HCT116 (cell line): ENCODE results near the gene KCNA3. TPM values are rescaled to one million over a fixed set of nuclear protein-coding genes. Genes with fewer than 3 reads are reported as not detected.

ENCODE experiments used
- ATAC-seq: fragments of 200-7000 bp; cut with Tn5 transposase; 2 replicates; pipeline ENCODE4 v1.9.1; 2020; ENCODE audit warnings: mild to moderate bottlenecking, moderate library complexity
- BruUV-seq: library from RNA; stranded (reverse); fragments of 400-500 nt; replicated peaks from 2 replicates; lab custom pipeline; 2021; lab: Mats Ljungman, UMichigan
- CTCF ChIA-PET: fragments of 300-600 bp; sonication (Branson Sonifier 250); formaldehyde crosslinking; loops from one replicate; lab custom pipeline; 2021; ENCODE audit warnings: antibody characterized with exemption; lab: Charles Lee
- POLR2A ChIA-PET: fragments of 300-600, 350-600 bp; sonication (Branson Sonifier 250); formaldehyde crosslinking; loops from one replicate; lab custom pipeline; 2021; ENCODE audit warnings: antibody characterized with exemption; lab: Charles Lee
- RAD21 ChIA-PET, 2 experiments: fragments of 300-600 bp; sonication (Branson Sonifier 250); formaldehyde crosslinking; loops; one replicate each; lab custom pipeline; 2023; ENCODE audit warnings: low total read pairs in 2 of 2; ENCODE audit not compliant: uncharacterized antibody in 2 of 2, unreplicated experiment in 2 of 2, low non-redundant PET in 1 of 2; lab: Charles Lee
- DNase-seq: peaks from one replicate; pipeline ENCODE4 v3.0.0-alpha.2; 2010; ENCODE audit warnings: low read depth, low spot score
- H2AFZ ChIP-seq: fragments of 200-600 bp; shearing (Covaris generic), sonication (generic); 2 replicates; pipeline ENCODE4 v1.6.1; 2017; ENCODE audit warnings: low read depth, mixed run types, mixed read lengths, antibody characterized with exemption, low read length; ENCODE audit not compliant: poor library complexity, severe bottlenecking
- H3K27ac ChIP-seq: 2 replicates; pipeline ENCODE4 v1.5.1; 2012; ENCODE audit warnings: low read depth, low read length
- H3K27me3 ChIP-seq: fragments of 200-600 bp; sonication (generic); 2 replicates; pipeline ENCODE4 v1.6.1; 2016; ENCODE audit warnings: mixed run types, low read length, mixed read lengths; ENCODE audit not compliant: insufficient read depth
- H3K36me3 ChIP-seq, 2 experiments: fragments of 200-500 bp in 1 of 2; fragments of 200-600 bp in 1 of 2; sonication (Bioruptor generic) in 1 of 2; sonication (generic) in 1 of 2; 2 replicates each; pipeline versions ENCODE4 v1.5.1 to v1.6.1; 2014 to 2016; ENCODE audit warnings: low read length in 2 of 2, inconsistent platforms in 1 of 2, mixed read lengths in 1 of 2, mixed run types in 1 of 2; ENCODE audit not compliant: insufficient read depth in 2 of 2, control insufficient read depth in 1 of 2
- H3K4me1 ChIP-seq, 2 experiments: fragments of 200-600 bp in 1 of 2; sonication (generic) in 1 of 2; 2 replicates each; pipeline versions ENCODE4 v1.5.1 to v1.6.1; 2012 to 2017; ENCODE audit warnings: low read length in 2 of 2, inconsistent platforms in 1 of 2, mild to moderate bottlenecking in 1 of 2, mixed read lengths in 1 of 2, mixed run types in 1 of 2, moderate library complexity in 1 of 2; ENCODE audit not compliant: insufficient read depth in 2 of 2, control insufficient read depth in 1 of 2
- H3K4me2 ChIP-seq: fragments of 200-600 bp; sonication (generic); 2 replicates; pipeline ENCODE4 v1.6.1; 2017; ENCODE audit warnings: mixed run types, low read length, mixed read lengths
- H3K4me3 ChIP-seq, 2 experiments: fragments of 200-600 bp in 1 of 2; sonication (generic) in 1 of 2; replicated peaks in 1 of 2; 2 replicates each; pipeline ENCODE4 v1.5.1; 2011 to 2016; ENCODE audit warnings: low read length in 2 of 2, control low read depth in 1 of 2, low read depth in 1 of 2, mild to moderate bottlenecking in 1 of 2, mixed read lengths in 1 of 2, mixed run types in 1 of 2
- H3K79me2 ChIP-seq: fragments of 200-600 bp; sonication (generic); 2 replicates; pipeline ENCODE4 v1.6.1; 2017; ENCODE audit warnings: mild to moderate bottlenecking, mixed run types, low read length, moderate library complexity, mixed read lengths; ENCODE audit not compliant: insufficient read depth
- H3K9ac ChIP-seq: fragments of 200-600 bp; sonication (generic); 2 replicates; pipeline ENCODE4 v1.6.1; 2016; ENCODE audit warnings: low read length, mixed read lengths
- H3K9me2 ChIP-seq: fragments of 200-600 bp; sonication (generic), shearing (Covaris generic); 2 replicates; pipeline ENCODE4 v1.6.1; 2017; ENCODE audit warnings: mixed run types, mild to moderate bottlenecking, moderate library complexity; ENCODE audit not compliant: insufficient read depth
- H3K9me3 ChIP-seq, 2 experiments: fragments of 200-500 bp in 1 of 2; fragments of 200-600 bp in 1 of 2; sonication (Bioruptor generic) in 1 of 2; sonication (generic) in 1 of 2; 2 replicates each; pipeline ENCODE4 v1.6.1; 2014 to 2017; ENCODE audit warnings: low read length in 2 of 2, mixed read lengths in 2 of 2, inconsistent platforms in 1 of 2, low read depth in 1 of 2, mild to moderate bottlenecking in 1 of 2, mixed run types in 1 of 2, moderate library complexity in 1 of 2; ENCODE audit not compliant: control insufficient read depth in 1 of 2, insufficient read depth in 1 of 2
- H4K20me1 ChIP-seq: fragments of 200-600 bp; sonication (generic), shearing (Covaris generic); 2 replicates; pipeline ENCODE4 v1.6.1; 2017; ENCODE audit warnings: mixed run types, mild to moderate bottlenecking, moderate library complexity; ENCODE audit not compliant: insufficient read depth
- CEBPB ChIP-seq: IDR thresholded peaks from 2 replicates; pipeline ENCODE4 v1.6.1; 2012; ENCODE audit warnings: low read depth
- EGR1 ChIP-seq: IDR thresholded peaks from 2 replicates; pipeline ENCODE4 v1.6.1; 2012; ENCODE audit warnings: low read depth
- EZH2 ChIP-seq: fragments of 200-600 bp; sonication (generic); IDR thresholded peaks from 2 replicates; pipeline ENCODE4 v1.6.1; 2017; ENCODE audit warnings: antibody characterized with exemption, mixed run types
- JUND ChIP-seq: IDR thresholded peaks from 2 replicates; pipeline ENCODE4 v1.6.1; 2012
- RAD21 ChIP-seq: IDR thresholded peaks from 2 replicates; pipeline ENCODE4 v1.6.1; 2012; ENCODE audit warnings: low read depth, mild to moderate bottlenecking
- TCF7L2 ChIP-seq: IDR thresholded peaks from 2 replicates; pipeline ENCODE4 v1.7.0; 2011; ENCODE audit warnings: borderline replicate concordance, inconsistent platforms; ENCODE audit not compliant: insufficient read depth, insufficient read length; ENCODE audit errors: extremely low read depth
- YY1 ChIP-seq: IDR thresholded peaks from 2 replicates; pipeline ENCODE4 v1.6.1; 2011; ENCODE audit warnings: low read length, low read depth, moderate library complexity, mild to moderate bottlenecking; ENCODE audit not compliant: insufficient replicate concordance; ENCODE audit errors: extremely low read depth
- ZFX ChIP-seq: fragments of 450-650 bp; IDR thresholded peaks from 2 replicates; pipeline ENCODE4 v1.6.1; 2017
- ZNF274 ChIP-seq: fragments of 200-500 bp; sonication (Bioruptor generic); IDR thresholded peaks from 2 replicates; pipeline ENCODE4 v1.6.1; 2014; ENCODE audit warnings: mild to moderate bottlenecking, low read depth, low read length, inconsistent platforms
- intact Hi-C: fragments of 100-400 bp; cut with micrococcal nuclease; formaldehyde crosslinking; loops from 2 replicates; pipeline ENCODE4 v1.10.0; 2022
- total RNA-seq: library from RNA; stranded (reverse); gene quantifications from one replicate; pipeline ENCODE4 v1.2.1, GENCODE V29; 2021; ENCODE audit not compliant: unreplicated experiment
- TF ChIP-seq, protein P1 (sequence below): IDR thresholded peaks from 2 replicates; pipeline ENCODE4 v1.6.1; 2012
- TF ChIP-seq, protein P2 (sequence below), 3 experiments: fragments of 200-600 bp in 1 of 3; sonication (generic) in 1 of 3; IDR thresholded peaks in 2 of 3; conservative IDR thresholded peaks in 1 of 3; 2 replicates each; pipeline ENCODE4 v1.5.1; 2012 to 2017; ENCODE audit warnings: low read depth in 2 of 3, low read length in 2 of 3, antibody characterized with exemption in 1 of 3, borderline replicate concordance in 1 of 3, control low read depth in 1 of 3, mild to moderate bottlenecking in 1 of 3, mixed read lengths in 1 of 3, mixed run types in 1 of 3, moderate library complexity in 1 of 3; ENCODE audit not compliant: insufficient read depth in 1 of 3
- TF ChIP-seq, protein P3 (sequence below): IDR thresholded peaks from 2 replicates; pipeline ENCODE4 v1.6.1; 2011; ENCODE audit warnings: mild to moderate bottlenecking, low read length, moderate library complexity; ENCODE audit not compliant: insufficient replicate concordance; ENCODE audit errors: extremely low read depth

The KCNA3 gene
- total RNA-seq, 1 experiment from 2014 or later = 0.07 TPM

DNA sequence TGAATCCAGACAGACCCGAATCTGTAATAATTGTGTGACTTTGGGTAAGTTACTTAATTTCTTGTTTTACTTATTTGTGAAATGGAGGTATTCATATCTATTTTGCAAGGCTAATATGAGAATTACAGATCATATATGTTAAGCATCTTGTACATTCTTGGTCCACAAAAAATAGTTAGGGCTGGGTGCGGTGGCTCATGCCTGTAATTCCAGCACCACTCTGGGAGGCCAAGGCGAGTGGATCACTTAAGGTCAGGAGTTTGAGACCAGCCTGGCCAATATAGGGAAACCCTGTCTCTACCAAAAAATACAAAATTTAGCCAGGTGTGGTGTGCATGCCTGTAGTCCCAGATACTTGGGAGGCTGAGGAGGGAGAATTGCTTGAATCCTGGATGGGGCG, 22.9 kb upstream of the KCNA3 start (continued):
- TF ChIP-seq YY1 = no peak

DNA sequence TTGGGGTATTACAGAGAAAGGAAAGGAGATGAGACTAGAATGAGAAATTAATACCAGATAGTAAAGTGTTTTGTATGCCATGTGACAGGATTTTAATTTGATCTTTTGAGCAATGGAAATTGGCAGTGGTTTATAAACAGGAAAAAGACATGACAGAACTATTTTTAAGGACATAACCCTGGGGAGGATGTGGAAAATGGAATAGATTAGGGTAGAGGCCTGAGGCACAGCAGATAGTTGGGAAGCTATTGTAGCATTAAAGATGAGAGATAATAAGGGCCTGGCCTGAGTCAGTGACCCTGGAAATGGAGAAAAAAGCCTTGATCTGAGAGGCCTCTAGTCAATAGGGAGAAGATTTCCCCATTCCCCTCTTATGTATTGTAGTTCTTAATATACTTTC, 22.1 kb upstream of the KCNA3 start:
- H3K36me3 ChIP-seq = no peaks in the 10 kb centered on the region
- TF ChIP-seq CEBPB (no peak), RAD21 (no peak), YY1 (no peak), ZFX (no peak), TCF7L2 (no peak), ZNF274 (no peak), JUND (no peak), EZH2 (no peak), EGR1 (no peak)
- TF ChIP-seq, protein P1, sequence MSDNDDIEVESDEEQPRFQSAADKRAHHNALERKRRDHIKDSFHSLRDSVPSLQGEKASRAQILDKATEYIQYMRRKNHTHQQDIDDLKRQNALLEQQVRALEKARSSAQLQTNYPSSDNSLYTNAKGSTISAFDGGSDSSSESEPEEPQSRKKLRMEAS = no peak
- TF ChIP-seq, protein P2, sequence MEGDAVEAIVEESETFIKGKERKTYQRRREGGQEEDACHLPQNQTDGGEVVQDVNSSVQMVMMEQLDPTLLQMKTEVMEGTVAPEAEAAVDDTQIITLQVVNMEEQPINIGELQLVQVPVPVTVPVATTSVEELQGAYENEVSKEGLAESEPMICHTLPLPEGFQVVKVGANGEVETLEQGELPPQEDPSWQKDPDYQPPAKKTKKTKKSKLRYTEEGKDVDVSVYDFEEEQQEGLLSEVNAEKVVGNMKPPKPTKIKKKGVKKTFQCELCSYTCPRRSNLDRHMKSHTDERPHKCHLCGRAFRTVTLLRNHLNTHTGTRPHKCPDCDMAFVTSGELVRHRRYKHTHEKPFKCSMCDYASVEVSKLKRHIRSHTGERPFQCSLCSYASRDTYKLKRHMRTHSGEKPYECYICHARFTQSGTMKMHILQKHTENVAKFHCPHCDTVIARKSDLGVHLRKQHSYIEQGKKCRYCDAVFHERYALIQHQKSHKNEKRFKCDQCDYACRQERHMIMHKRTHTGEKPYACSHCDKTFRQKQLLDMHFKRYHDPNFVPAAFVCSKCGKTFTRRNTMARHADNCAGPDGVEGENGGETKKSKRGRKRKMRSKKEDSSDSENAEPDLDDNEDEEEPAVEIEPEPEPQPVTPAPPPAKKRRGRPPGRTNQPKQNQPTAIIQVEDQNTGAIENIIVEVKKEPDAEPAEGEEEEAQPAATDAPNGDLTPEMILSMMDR (IDR thresholded peaks at IDR 0.05 in 2 of 3, conservative IDR thresholded peaks at IDR 0.05 in 1 of 3; ENCODE audit: borderline replicate concordance in 1 of 3, insufficient read depth in 1 of 3, low read depth in 2 of 3, low read length in 2 of 3) = no peak
- TF ChIP-seq, protein P3, sequence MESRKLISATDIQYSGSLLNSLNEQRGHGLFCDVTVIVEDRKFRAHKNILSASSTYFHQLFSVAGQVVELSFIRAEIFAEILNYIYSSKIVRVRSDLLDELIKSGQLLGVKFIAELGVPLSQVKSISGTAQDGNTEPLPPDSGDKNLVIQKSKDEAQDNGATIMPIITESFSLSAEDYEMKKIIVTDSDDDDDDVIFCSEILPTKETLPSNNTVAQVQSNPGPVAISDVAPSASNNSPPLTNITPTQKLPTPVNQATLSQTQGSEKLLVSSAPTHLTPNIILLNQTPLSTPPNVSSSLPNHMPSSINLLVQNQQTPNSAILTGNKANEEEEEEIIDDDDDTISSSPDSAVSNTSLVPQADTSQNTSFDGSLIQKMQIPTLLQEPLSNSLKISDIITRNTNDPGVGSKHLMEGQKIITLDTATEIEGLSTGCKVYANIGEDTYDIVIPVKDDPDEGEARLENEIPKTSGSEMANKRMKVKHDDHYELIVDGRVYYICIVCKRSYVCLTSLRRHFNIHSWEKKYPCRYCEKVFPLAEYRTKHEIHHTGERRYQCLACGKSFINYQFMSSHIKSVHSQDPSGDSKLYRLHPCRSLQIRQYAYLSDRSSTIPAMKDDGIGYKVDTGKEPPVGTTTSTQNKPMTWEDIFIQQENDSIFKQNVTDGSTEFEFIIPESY = no peak
- ATAC-seq = no peak
- peaks cover 57% of the 10 kb centered on the region for H3K27me3 ChIP-seq
- no peaks in the 10 kb centered on the region for H3K9me2 ChIP-seq
- H2AFZ ChIP-seq = no peak overlapping the region
- H3K4me1 ChIP-seq = no peaks in the 10 kb centered on the region
- no TSS peak for BruUV-seq
- intact Hi-C loops = no loop called here
- CTCF ChIA-PET = no interaction called here
- no peaks in the 10 kb centered on the region for H3K79me2 ChIP-seq
- RAD21 ChIA-PET = no interaction called here
- POLR2A ChIA-PET = no interaction called here
- no peak overlapping the region for H3K27ac ChIP-seq
- no peak overlapping the region for H3K4me3 ChIP-seq
- no peak overlapping the region for H3K9ac ChIP-seq
- no peak for DNase-seq
- H3K9me3 ChIP-seq = 0 out of 4 replicates have a peak, but pooled peaks cover 0 to 3% of the 10 kb centered on the region in 2 experiments
- H4K20me1 ChIP-seq = no peaks in the 10 kb centered on the region
- H3K4me2 ChIP-seq = no peak overlapping the region
